NCI-H1105 (cell line): Measurements from ENCODE around the gene PRKN.

ENCODE experiments used
- DNase-seq: peaks from one replicate; lab custom pipeline; 2025; lab: John Stamatoyannopoulos, UW

Gene PRKN

GRCh38 chr6:162373868-162374267 lies 353.7 kb downstream of the PRKN start:
- no peak for DNase-seq

- no peak for DNase-seq
These were observed 354.4 kb downstream of the PRKN start for GRCh38 chr6:162373192-162373591.

DNA sequence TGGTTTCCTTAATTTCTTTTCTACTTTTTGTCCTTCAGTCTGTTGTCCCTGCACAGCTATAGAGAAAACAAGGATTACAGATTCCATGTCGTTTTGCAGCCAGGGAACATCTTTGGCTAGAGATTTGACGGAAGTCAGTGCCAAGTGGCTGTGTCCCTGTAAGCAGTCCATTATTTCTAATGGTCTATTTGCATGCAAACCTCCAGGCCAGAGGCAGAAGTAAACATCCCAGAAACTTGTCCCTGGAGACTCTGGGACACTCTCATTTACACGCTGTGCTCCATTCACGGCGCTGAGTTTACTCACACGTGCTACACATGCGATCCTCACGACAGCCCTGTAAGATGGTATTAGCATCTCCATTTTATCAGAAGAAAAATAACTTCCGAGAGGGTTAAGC lies 355.5 kb downstream of the PRKN start:
- no peak for DNase-seq

- DNase-seq = no peak
These were observed 356.4 kb downstream of the PRKN start for GRCh38 chr6:162371121-162371520.

GRCh38 chr6:162369091-162369490 lies 358.5 kb downstream of the PRKN start:
- no peak for DNase-seq

GRCh38 chr6:162364488-162364887 lies 363.1 kb downstream of the PRKN start:
- no peak for DNase-seq

- DNase-seq = no peak
These were observed 363.8 kb downstream of the PRKN start for GRCh38 chr6:162363757-162364156.

- DNase-seq = no peak
These were observed 366.5 kb downstream of the PRKN start for GRCh38 chr6:162360901-162361567.

GRCh38 chr6:162358625-162359024 lies 368.9 kb downstream of the PRKN start:
- DNase-seq = no peak

DNA sequence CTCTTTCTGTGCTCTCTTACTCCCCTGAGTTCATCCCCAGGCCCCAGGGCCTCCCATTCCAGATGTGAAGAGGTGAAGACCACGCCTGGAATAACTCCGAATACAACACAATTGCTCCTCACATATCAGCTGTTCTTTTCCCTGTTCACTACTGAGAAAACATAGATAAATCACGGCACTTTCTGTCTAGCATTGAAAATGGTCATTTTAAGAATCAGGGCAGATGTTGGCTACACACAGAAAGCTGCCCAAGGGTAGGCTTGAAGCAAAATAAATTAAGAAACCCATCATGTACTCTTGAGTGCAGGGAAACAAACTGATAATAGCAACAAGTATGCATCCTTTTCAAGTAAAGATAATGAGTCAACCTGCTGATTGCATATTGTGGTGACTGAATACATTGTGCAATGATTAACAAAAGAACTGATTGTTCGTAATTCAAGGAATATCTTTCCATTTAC lies 382.5 kb downstream of the PRKN start:
- DNase-seq = no peak

DNA sequence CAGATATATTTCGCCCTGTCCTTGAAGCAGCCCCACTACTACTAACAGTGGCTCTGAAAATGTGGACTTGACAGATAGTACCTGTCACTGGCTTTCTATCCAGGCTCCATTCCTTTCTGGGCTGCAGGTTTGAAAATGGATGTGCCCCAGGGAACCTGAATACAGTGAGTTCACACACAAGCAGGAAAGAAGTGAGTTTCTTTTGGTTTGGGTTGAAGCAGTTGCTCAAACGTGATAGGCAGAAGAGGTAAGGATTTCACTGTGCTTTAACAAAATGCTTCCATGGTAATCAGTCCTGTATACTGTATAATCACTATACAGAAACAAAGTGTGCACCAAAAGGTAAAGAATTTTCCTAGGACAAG lies 382.9 kb downstream of the PRKN start:
- DNase-seq = no peak

DNA sequence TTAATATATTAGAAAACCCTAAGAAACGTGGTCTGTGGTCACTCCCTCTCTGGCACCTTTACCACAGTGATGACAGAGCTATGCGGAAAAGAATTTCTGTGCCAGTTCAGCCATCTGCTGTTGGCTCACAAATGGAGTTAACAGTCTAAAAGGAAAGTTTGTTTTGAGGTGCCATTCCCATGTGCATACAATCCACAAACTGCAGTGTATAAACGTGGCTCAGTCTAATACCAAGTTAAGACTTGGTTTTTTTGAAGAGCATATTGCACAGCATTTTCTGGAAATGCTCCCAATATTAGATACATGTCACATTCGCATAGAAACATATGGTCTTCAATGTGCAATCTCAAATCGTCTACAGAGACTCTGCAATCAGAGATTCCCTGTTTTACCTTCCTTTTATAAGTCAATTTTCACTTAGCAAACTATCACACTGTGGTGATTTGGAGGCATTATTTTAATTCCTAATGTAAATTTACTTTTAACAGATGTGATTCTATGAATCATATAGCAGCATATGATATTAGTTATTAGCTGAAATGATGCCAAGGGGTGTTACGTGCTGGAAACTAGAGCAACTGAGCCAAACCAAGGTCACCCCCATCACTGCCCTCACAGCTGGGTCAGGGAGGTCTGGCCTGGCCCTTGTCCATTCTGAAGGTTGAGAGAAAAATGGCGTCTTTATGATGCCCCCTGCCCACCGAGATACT lies 383.5 kb downstream of the PRKN start:
- DNase-seq = no peak

DNA sequence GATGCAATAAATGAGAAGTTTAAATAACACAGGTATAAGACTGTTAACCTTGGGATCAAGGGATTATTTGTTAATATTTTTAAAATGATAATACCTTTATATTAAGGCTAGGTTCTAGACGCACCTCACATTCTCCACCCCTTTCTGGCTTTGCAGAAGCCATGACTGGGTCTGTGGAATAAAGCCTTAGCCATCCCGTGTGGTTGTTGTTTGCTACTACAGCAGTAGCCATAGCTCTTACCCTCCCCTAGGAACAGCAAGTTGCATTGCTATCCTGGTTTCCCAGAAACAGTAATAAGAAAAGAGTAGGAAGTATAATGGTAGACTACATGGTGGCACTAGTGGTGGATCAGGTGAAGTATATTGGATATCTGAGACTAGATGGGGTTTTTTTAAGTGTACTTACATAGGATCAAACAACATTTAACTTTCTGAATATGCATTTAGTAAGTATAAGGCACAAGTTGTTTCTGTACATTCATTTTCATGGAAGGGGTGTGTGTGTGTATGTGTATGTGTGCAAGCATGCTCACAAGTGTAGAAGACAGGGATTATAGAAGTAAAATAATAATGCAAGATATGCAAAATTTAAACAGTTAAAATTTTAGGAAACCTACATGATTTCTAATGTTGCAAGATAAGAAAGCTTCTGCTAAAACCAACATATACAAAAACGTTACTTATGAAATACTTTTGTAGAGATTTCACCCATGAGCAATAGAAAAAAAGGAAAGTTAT lies 384.2 kb downstream of the PRKN start:
- no peak for DNase-seq

DNA sequence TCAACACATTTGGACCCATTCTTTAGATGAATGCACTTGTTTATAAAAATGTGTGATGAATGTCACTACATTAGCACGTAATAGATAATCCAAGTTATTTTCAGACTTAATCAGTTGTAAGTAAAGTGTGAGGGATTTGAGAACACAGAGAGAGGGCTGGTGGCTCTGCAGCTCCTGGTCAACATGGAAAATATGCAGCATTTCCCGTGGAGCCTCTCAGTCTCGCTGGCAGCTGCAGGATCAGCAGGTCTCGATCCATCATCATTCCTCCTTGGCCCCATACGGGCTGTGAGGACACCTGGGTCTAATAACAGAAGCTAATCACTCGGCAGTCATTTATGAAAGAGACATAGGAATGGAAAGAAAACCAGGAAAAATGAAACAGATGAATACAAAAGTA lies 390.2 kb downstream of the PRKN start:
- DNase-seq = no peak

DNA sequence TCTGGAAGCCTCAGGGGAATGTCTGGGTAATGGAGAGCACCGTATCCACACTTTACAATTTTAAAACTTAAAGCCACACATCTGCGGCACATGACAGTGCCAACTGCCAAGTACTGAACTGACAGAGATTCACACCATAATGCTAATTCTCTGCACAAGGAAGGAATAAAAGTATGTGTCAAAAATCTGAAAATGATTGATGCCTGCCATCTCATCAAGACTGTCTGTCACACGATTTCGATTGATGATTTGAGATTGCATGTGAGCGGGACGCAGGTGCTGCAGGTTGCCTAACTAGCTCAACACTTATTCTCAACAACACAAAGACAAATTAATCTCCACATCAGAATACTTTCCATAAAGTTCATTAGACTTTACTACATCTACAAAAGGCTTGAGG lies 391.2 kb downstream of the PRKN start:
- DNase-seq = no peak

- DNase-seq = no peak
These were observed 395.2 kb downstream of the PRKN start for GRCh38 chr6:162332365-162332764.

DNA sequence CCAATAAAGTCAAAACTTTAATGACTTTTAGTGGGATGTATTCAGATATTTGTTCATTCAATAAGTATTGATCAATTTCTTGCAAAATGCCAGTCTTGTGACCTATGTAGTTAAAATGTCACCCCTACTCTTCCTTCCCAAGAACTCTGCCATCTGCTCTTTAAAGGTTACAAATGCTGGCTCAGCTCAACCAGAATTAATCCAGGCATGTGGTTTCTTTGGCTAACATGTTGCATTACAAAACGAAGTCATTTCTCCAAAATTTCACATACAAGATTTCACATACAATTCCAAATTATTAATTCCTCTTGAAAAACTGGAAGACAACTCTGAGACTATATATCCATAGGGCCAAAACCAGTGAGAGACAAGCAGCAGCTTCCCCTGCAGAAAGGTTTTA lies 395.7 kb downstream of the PRKN start:
- DNase-seq = no peak

DNA sequence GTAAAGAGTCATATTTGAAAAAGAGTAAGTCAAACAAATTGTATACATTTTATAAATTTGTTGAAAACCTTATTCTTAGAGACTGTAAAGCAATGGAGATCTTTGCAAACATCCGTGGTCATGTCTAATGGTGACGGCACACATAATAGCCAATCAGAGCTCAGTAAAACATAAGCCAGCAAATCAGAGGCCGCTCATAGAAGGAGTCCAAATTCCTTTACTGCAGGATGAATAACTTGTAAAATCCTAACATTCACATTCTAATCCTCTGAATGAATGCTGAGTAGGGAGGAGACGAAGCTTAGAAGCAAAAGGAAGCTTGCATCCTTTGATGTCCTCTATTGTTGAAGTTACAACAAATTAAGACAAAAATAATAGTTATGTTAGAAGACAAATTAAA lies 401.7 kb downstream of the PRKN start:
- DNase-seq = no peak

DNA sequence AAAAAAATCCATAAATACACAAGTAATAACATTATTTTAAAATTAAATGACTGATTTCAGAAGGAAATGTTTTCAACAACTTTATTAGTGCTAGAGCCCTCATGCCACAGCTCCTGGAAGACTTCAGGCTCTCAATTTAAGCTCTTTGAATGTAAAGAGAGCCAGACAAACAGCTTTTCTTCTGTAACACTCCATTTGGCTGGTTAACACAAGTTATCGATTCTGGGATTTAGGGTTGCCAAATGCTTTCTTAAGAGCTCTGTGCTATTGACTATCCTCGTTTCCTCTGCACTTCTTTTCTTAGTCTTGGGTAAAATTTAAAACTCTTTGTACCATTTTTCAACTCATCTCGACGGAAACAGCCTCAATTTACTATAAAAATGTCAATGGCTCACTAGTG lies 402.5 kb downstream of the PRKN start:
- DNase-seq = no peak

GRCh38 chr6:162315291-162315690 lies 412.3 kb downstream of the PRKN start:
- DNase-seq = no peak

- DNase-seq = no peak
These were observed 413.5 kb downstream of the PRKN start for GRCh38 chr6:162313922-162314660.

- DNase-seq = no peak
These were observed 419.7 kb downstream of the PRKN start for GRCh38 chr6:162307865-162308264.

DNA sequence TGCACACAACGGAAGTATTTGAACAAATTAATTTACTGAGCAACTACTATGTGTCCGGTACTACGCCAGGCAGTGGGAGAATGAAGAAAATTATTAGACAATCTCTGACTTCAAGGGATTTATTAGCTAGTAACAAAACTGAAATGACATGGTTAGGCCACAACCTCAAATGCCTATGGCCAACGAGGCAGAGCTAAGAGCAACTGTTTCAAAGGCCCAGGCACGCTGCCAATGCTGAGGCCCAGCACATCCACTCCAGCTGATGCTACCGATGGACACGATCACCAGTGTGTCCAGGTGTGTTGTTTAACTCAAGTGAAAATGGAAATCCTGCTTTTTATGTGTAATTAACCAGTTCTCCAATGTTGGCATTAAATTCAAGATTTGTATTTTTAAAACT lies 420.9 kb downstream of the PRKN start:
- no peak for DNase-seq
